Right ventricle myocardium superior (tissue), 1 donor: Measurements from ENCODE around the gene EP300. TPM values are rescaled to one million over a fixed set of nuclear protein-coding genes. Genes with fewer than 3 reads are reported as not detected.
A peak's percentile ranks its signal among the peaks of the same experiment; 100 is the strongest.
"Not testable (repeated sequence)": the region's sequence is repeated elsewhere in the genome, so short reads cannot be mapped to it uniquely, and the experiment has no call there.

Experiments
- ATAC-seq: fragments of 200-7000 bp; cut with Tn5 transposase; one replicate; pipeline ENCODE4 v1.9.1; 2020; ENCODE audit warnings: mild to moderate bottlenecking; ENCODE audit not compliant: poor library complexity
- DNase-seq: peaks from one replicate; pipeline ENCODE4 v3.0.0-alpha.2; 2020
- intact Hi-C: fragments of 100-400 bp; cut with DNase I; formaldehyde crosslinking; loops from one replicate; pipeline ENCODE4 v1.11.2; 2022
- long read RNA-seq: library from polyadenylated mRNA; unstranded; transcript quantifications from one replicate; pipeline ENCODE4 v2.0.0, GENCODE V29; 2021
- total RNA-seq: library from RNA; stranded (reverse); fragmentation: NEBNext Ultra II Directional; extraction: Animal tissue kit (Norgen Biotek cat#: 25700); gene quantifications from one replicate; pipeline ENCODE4 v1.2.1, GENCODE V29; 2021
- donor health status: DM: no; HTN: yes; CAD: no; lungs with severe emphysema.

EP300 gene
- 24.2 TPM for total RNA-seq
- long read RNA-seq, partial matches to known transcripts, result 3 of 9 reads
- long read RNA-seq, other reads (novel, unspliced or antisense), result 5 of 9 reads

- intact Hi-C loops, result no loop called here
- DNase-seq, result peak; percentile 90
- ATAC-seq, result peak; percentile 55
Observed at GRCh38 chr22:41092023-41092817, at the start of gene EP300. Gene EP300 (plus strand): TSS chr22:41092592. CDS start chr22:41093005, 413 bp downstream.

GRCh38 chr22:41043722-41044121 lies 48.7 kb upstream of the EP300 start:
- DNase-seq, result no peak
- ATAC-seq, result no peak
- intact Hi-C loops, result no loop called here

GRCh38 chr22:41045575-41045974 lies 46.8 kb upstream of the EP300 start:
- intact Hi-C loops, ATAC-seq: not testable (repeated sequence)

GRCh38 chr22:41047801-41048211 lies 44.6 kb upstream of the EP300 start:
- no peak for ATAC-seq
- intact Hi-C loops, result no loop called here
- no peak for DNase-seq

More at GRCh38 chr22:41045575-41045974, 46.8 kb upstream of the EP300 start:
- DNase-seq, result not testable (repeated sequence)

GRCh38 chr22:41048345-41048744 lies 44.0 kb upstream of the EP300 start:
- DNase-seq, ATAC-seq, intact Hi-C loops: not testable (repeated sequence)

- intact Hi-C loops, result no loop called here
- ATAC-seq, result peak; percentile 91
- peak; percentile 86 for DNase-seq
Observed at GRCh38 chr22:41048791-41049717, 43.3 kb upstream of the EP300 start.

GRCh38 chr22:41049795-41050194 lies 42.6 kb upstream of the EP300 start:
- intact Hi-C loops, DNase-seq, ATAC-seq: not testable (repeated sequence)

GRCh38 chr22:41050883-41051282 lies 41.5 kb upstream of the EP300 start:
- intact Hi-C loops, result no loop called here
- DNase-seq (no peak), ATAC-seq (no peak)

- intact Hi-C loops, result no loop called here
- DNase-seq, result no peak
- no peak for ATAC-seq
Observed at GRCh38 chr22:41052661-41053490, 39.5 kb upstream of the EP300 start.

- intact Hi-C loops, result no loop called here
- no peak for ATAC-seq
Observed at GRCh38 chr22:41057076-41057475, 35.3 kb upstream of the EP300 start.

GRCh38 chr22:41062146-41062545 lies 30.2 kb upstream of the EP300 start:
- DNase-seq (no peak), ATAC-seq (no peak)
- intact Hi-C loops, result no loop called here

More at GRCh38 chr22:41057076-41057475, 35.3 kb upstream of the EP300 start:
- no peak for DNase-seq

GRCh38 chr22:41064326-41064725 lies 28.1 kb upstream of the EP300 start:
- ATAC-seq, intact Hi-C loops, DNase-seq: not testable (repeated sequence)

GRCh38 chr22:41066341-41066740 lies 26.1 kb upstream of the EP300 start:
- ATAC-seq, DNase-seq, intact Hi-C loops: not testable (repeated sequence)

GRCh38 chr22:41067968-41068367 lies 24.4 kb upstream of the EP300 start:
- DNase-seq, intact Hi-C loops, ATAC-seq: not testable (repeated sequence)

GRCh38 chr22:41070665-41071331 lies 21.6 kb upstream of the EP300 start:
- no peak for DNase-seq
- intact Hi-C loops, result no loop called here
- no peak for ATAC-seq

GRCh38 chr22:41074061-41074460 lies 18.3 kb upstream of the EP300 start:
- no peak for DNase-seq
- intact Hi-C loops, result no loop called here
- no peak for ATAC-seq

GRCh38 chr22:41074466-41074865 lies 17.9 kb upstream of the EP300 start:
- DNase-seq (no peak), ATAC-seq (no peak)
- intact Hi-C loops, result no loop called here
